ENCODE results near the gene RPS18.
"Not testable (repeated sequence)": the region's sequence is repeated elsewhere in the genome, so short reads cannot be mapped to it uniquely, and the experiment has no call there.

Gene RPS18

GRCh38 chr6:33271468-33272274, at the start of gene RPS18, which contains the start of gene VPS52:
TSS of gene RPS18 (plus strand) at chr6:33272075. CDS start at chr6:33272120, 45 bp downstream.
TSS of gene VPS52 (minus strand) at chr6:33271876. CDS start at chr6:33271675, 201 bp downstream.
- Mint-ChIP-seq H3K9me3 (no peaks in the 10 kb centered on the region), H3K27ac (peak within 1 kb of the TSS; percentile 100), H3K4me1 (ENCODE audit: low read depth) (peaks cover 82% of the 10 kb centered on the region), H3K4me3 (peak within 1 kb of the TSS; percentile 94), H3K27me3 (no peaks in the 10 kb centered on the region), H3K36me3 (ENCODE audit: low read depth) (peaks cover 97% of the 10 kb centered on the region)
- intact Hi-C loops (cut with micrococcal nuclease), result loop anchor here (1.0 kb wide), 1 partner anchor 18 kb away; the partner anchor contains the start of genes PFDN6 and WDR46

DNA sequence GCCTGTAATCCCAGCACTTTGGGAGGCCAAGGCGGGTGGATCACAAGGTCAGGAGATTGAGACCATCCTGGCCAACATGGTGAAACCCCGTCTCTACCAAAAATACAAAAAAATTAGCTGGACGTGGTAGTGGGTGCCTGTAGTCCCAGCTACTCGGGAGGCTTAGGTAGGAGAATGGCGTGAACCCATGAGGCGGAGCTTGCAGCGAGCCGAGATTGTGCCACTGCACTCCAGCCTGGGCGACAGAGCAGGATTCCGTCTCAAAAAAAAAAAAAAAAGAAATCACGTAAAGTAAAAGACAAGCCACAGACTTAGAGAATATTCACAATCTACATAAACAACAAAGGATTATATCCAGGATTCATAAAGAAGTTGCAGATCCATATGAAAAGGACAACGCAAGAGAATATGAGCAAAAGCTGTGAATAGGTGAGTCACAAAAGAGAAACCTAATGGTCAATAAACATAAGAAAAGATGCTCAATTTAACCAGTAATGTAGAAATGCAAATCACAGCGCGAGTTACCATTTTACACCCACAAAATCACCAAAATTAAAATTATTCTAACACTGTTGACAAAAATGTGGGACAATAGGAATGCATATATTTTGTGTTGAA, 45.3 kb upstream of the RPS18 start:
- intact Hi-C loops (cut with micrococcal nuclease); H3K27ac Mint-ChIP-seq; H3K9me3 Mint-ChIP-seq; H3K4me1 Mint-ChIP-seq (ENCODE audit: low read depth); H3K4me3 Mint-ChIP-seq; H3K36me3 Mint-ChIP-seq (ENCODE audit: low read depth): not testable (repeated sequence)
- H3K27me3 Mint-ChIP-seq, result peaks cover 58% of the 10 kb centered on the region

- Mint-ChIP-seq H3K4me3 (no peak overlapping the region), H3K9me3 (no peaks in the 10 kb centered on the region), H3K27me3 (peaks cover 55% of the 10 kb centered on the region), H3K27ac (no peak overlapping the region), H3K36me3 (ENCODE audit: low read depth) (no peaks in the 10 kb centered on the region), H3K4me1 (ENCODE audit: low read depth) (peaks cover under 1% of the 10 kb centered on the region)
- intact Hi-C loops (cut with micrococcal nuclease), result no loop called here
These were observed 36.6 kb upstream of the RPS18 start for GRCh38 chr6:33235221-33235634.

DNA sequence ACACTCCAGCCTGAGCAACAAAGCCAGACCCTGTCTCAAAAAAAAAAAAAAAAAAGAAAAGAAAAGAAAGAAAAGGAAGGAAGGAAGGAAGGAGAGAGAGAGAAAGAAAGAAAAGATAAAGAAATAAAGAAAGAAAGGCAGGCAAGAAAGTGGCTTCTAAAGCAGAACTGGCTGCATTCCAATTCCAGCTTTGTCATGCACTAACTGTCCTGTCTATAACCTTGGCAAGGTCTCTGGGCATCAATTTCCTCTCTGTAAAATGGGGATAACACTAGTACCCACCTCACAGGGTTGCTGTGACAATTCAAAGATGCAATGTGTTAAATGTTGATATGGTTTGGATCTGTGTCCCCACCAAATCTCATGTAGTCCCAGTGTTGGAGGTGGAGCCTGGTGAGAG, 35.5 kb upstream of the RPS18 start:
- Mint-ChIP-seq H3K27me3 (peaks cover 53% of the 10 kb centered on the region), H3K36me3 (ENCODE audit: low read depth) (no peaks in the 10 kb centered on the region), H3K4me3 (no peak overlapping the region), H3K4me1 (ENCODE audit: low read depth) (peaks cover 6% of the 10 kb centered on the region), H3K9me3 (no peaks in the 10 kb centered on the region), H3K27ac (no peak overlapping the region)
- intact Hi-C loops (cut with micrococcal nuclease), result no loop called here

DNA sequence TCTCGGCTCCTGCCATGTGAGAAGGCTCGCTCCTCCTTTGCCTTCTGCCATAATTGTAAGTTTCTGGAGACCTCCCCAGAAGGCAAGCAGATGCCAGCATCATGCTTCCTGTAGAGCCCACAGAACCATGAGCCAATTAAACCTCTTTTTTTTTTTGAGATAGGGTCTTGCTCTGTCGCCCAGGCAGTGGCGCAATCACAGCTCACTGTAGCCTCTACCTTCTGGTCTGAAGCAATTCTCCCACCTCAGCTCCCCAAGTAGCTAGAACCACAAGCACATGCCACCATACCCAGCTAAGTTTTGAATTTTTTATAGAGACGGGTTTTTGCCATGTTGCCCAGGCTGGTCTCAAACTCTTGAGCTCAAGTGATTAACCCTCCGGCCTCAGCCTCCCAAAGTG, 35.0 kb upstream of the RPS18 start:
- H3K27me3 Mint-ChIP-seq, result peaks cover 49% of the 10 kb centered on the region
- H3K36me3 Mint-ChIP-seq (ENCODE audit: low read depth), result no peaks in the 10 kb centered on the region
- no peak overlapping the region for H3K4me3 Mint-ChIP-seq
- no peaks in the 10 kb centered on the region for H3K9me3 Mint-ChIP-seq
- H3K27ac Mint-ChIP-seq, result no peak overlapping the region
- intact Hi-C loops (cut with micrococcal nuclease), result no loop called here
- peaks cover 9% of the 10 kb centered on the region for H3K4me1 Mint-ChIP-seq (ENCODE audit: low read depth)

GRCh38 chr6:33237741-33238140, 34.1 kb upstream of the RPS18 start:
- intact Hi-C loops (cut with micrococcal nuclease), result no loop called here
- H3K4me3 Mint-ChIP-seq, result no peak overlapping the region
- no peaks in the 10 kb centered on the region for H3K9me3 Mint-ChIP-seq
- no peaks in the 10 kb centered on the region for H3K36me3 Mint-ChIP-seq (ENCODE audit: low read depth)
- H3K27me3 Mint-ChIP-seq, result peaks cover 51% of the 10 kb centered on the region
- H3K27ac Mint-ChIP-seq, result no peak overlapping the region
- H3K4me1 Mint-ChIP-seq (ENCODE audit: low read depth), result peaks cover 14% of the 10 kb centered on the region

DNA sequence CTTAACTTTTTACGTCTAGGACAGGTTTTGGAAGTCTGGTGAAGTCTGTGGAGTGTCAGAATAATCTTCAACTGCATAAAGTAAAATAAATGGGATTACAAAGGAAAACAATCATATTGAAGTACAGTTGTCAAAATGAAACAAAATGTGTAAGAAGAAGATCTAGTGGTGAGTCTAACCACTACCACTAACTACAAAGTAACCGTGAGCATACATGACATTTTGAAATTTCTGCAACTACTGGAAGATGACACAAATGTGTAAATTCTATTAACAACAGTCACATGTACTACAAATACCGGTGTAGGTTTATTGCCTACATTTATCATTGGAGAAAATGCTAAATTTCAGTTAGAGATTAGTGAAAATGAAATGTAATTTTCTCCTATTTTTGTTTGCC, 29.9 kb upstream of the RPS18 start:
- H3K4me1 Mint-ChIP-seq (ENCODE audit: low read depth), result peaks cover 14% of the 10 kb centered on the region
- H3K36me3 Mint-ChIP-seq (ENCODE audit: low read depth), result no peaks in the 10 kb centered on the region
- no peak overlapping the region for H3K4me3 Mint-ChIP-seq
- intact Hi-C loops (cut with micrococcal nuclease), result no loop called here
- peaks cover 35% of the 10 kb centered on the region for H3K27me3 Mint-ChIP-seq
- H3K9me3 Mint-ChIP-seq, result no peaks in the 10 kb centered on the region
- H3K27ac Mint-ChIP-seq, result no peak overlapping the region

GRCh38 chr6:33243476-33243875, 28.4 kb upstream of the RPS18 start:
- intact Hi-C loops (cut with micrococcal nuclease), result no loop called here
- no peaks in the 10 kb centered on the region for H3K36me3 Mint-ChIP-seq (ENCODE audit: low read depth)
- peaks cover 21% of the 10 kb centered on the region for H3K4me1 Mint-ChIP-seq (ENCODE audit: low read depth)
- H3K4me3 Mint-ChIP-seq, result no peak overlapping the region
- H3K9me3 Mint-ChIP-seq, result no peaks in the 10 kb centered on the region
- H3K27me3 Mint-ChIP-seq, result peaks cover 34% of the 10 kb centered on the region
- H3K27ac Mint-ChIP-seq, result no peak overlapping the region

DNA sequence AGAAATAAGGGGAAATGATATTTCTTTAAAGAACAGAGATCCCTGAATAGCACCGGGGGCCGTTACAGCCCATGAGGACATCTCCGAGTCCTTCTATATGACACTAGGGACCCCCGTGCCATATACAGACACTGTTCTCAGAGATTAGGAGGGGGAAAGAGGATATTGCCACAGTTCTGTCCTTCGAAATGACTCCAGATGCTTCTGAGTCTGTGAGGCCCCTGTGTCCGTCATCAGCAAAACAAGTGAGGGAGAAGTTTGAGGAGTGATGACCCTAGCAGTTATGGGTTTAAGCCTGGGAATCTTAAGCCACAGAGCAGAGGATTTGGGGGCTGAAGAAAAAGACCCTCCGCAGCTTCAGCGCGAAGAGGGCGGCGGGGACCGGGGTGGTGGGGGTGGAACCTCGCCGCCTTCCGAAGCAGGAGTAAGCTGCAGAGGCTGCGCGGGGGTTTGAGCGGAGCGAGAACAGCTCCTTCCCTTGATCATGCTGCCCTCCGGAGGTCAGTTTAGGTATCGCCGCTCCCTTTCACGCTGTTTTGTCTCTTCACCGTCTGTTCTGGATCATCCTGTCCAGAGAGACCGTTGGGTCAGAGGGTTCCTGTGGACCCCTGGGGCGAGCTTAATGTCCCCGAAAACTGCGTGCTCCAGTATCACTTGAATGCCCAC, 23.8 kb upstream of the RPS18 start:
- Mint-ChIP-seq H3K27ac (peak overlapping the region; percentile 92), H3K4me3 (peak overlapping the region; percentile 82), H3K4me1 (ENCODE audit: low read depth) (peaks cover 48% of the 10 kb centered on the region), H3K36me3 (ENCODE audit: low read depth) (peaks cover 26% of the 10 kb centered on the region), H3K27me3 (peaks cover 10% of the 10 kb centered on the region), H3K9me3 (no peaks in the 10 kb centered on the region)
- intact Hi-C loops (cut with micrococcal nuclease), result loop anchor here (2.0 kb wide), 4 partner anchors 47 to 233 kb away; partner anchors contain the start of genes RGL2, RXRB and SLC39A7

- Mint-ChIP-seq H3K4me1 (ENCODE audit: low read depth) (peaks cover 49% of the 10 kb centered on the region), H3K27ac (peak overlapping the region; percentile 92), H3K9me3 (no peaks in the 10 kb centered on the region), H3K36me3 (ENCODE audit: low read depth) (peaks cover 26% of the 10 kb centered on the region), H3K27me3 (peaks cover 8% of the 10 kb centered on the region), H3K4me3 (peak overlapping the region; percentile 82)
- intact Hi-C loops (cut with micrococcal nuclease), result loop anchor here (2.0 kb wide), 4 partner anchors 48 to 234 kb away; partner anchors contain the start of genes RGL2, RXRB and SLC39A7
These were observed 23.3 kb upstream of the RPS18 start for GRCh38 chr6:33248643-33248931.

DNA sequence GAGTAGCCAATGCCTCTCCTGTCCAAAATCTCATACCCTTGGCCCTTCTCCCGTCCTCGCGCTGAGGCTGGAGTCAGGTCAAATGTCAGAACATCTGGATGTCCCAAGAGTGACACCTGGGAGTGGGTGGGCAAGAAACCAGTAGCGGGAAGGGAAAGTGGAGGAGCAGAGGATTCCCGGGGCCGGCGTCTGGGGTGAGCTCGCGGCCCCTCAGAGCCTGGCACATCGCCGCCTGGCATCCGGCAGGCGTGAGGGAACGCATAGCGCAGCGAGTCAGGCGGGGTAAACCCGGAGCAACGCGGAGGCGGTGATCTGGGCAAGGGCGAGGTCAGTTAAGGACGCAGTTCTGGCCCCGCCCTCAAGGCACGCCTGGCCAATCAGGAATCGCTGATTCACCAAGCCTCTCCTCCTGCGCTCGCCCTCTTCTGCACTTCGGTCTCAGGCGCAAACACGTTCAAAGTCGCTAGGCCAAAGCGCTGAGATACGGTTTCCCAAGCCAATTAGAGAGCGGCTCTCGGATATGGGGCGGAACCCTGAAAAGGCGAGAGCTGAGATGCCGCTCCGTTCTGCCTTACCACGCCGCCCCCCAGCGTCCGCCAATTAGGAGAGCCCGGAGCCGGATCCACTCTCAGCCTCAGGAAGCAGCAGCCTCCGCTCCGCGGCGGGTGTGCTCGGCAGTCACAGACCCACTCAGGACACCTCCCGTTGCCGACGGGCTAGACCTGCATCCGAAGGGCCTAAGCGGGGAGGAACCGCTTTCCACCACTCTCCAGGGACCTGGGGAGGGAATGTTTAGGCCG, 22.7 kb upstream of the RPS18 start:
- peaks cover 49% of the 10 kb centered on the region for H3K4me1 Mint-ChIP-seq (ENCODE audit: low read depth)
- H3K27me3 Mint-ChIP-seq, result peaks cover 6% of the 10 kb centered on the region
- peaks cover 26% of the 10 kb centered on the region for H3K36me3 Mint-ChIP-seq (ENCODE audit: low read depth)
- no peaks in the 10 kb centered on the region for H3K9me3 Mint-ChIP-seq
- peak overlapping the region; percentile 82 for H3K4me3 Mint-ChIP-seq
- H3K27ac Mint-ChIP-seq, result peak overlapping the region; percentile 92
- intact Hi-C loops (cut with micrococcal nuclease), result loop anchor here (1.0 to 2.0 kb wide), 5 partner anchors 48 to 234 kb away; partner anchors contain the start of genes RGL2, RXRB and SLC39A7

DNA sequence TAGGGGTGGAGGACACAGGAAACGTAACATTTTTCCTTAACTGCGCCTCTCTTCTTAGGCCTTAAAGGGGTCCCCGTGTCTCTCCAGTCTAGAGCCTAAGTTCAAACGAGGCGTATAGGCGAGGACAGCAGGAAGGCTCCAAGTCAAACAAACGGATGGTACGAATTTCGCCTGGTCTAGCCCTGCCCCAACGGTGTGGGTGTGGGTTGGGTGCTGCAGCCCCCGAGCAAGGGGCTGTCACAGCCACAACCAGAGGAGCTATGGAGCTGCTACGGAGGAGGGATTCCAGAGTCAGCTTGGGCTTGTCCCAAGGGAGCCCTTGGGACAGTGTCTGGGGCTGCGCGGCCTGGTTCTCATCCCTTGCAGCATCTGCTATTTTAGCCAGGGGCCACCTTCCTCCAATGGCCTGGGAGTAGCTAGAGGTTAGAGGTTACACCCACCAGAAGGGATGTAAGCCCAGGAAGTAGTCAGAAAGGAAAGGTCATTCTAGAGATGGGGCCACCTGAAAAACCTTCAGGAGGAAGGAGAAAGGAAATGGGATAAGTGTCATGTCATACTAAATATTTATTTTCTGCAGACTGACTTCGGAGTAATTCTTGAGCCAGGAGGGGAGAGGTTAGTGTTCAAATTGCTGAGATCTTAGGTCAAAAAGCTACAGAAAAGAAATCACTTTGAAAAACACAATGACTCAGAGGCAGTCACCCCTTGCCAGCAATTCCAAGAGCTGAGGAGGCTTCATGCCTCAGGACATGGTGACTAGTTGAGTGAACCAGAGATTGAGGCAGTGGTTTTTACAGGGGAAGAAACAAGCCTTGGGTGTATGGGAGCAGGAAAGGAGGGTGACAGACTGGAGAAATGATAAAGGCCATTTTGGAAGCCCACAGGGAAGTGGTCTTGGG, 21.9 kb upstream of the RPS18 start:
- H3K4me1 Mint-ChIP-seq (ENCODE audit: low read depth), result peaks cover 49% of the 10 kb centered on the region
- no peaks in the 10 kb centered on the region for H3K9me3 Mint-ChIP-seq
- H3K4me3 Mint-ChIP-seq, result peak overlapping the region; percentile 82
- peaks cover 6% of the 10 kb centered on the region for H3K27me3 Mint-ChIP-seq
- peaks cover 26% of the 10 kb centered on the region for H3K36me3 Mint-ChIP-seq (ENCODE audit: low read depth)
- peak overlapping the region; percentile 92 for H3K27ac Mint-ChIP-seq
- intact Hi-C loops (cut with micrococcal nuclease), result loop anchor here (1.0 to 2.0 kb wide), 5 partner anchors 49 to 235 kb away; partner anchors contain the start of genes RGL2, RXRB and SLC39A7
